Measurements from ENCODE around the gene AHNAK2. TPM values are rescaled to one million over a fixed set of nuclear protein-coding genes. Genes with fewer than 3 reads are reported as not detected.
A peak's percentile ranks its signal among the peaks of the same experiment; 100 is the strongest.

The AHNAK2 gene
- total and polyA plus RNA-seq, 9 donors = 6.6 to 24.0 (median 18.9) TPM

DNA sequence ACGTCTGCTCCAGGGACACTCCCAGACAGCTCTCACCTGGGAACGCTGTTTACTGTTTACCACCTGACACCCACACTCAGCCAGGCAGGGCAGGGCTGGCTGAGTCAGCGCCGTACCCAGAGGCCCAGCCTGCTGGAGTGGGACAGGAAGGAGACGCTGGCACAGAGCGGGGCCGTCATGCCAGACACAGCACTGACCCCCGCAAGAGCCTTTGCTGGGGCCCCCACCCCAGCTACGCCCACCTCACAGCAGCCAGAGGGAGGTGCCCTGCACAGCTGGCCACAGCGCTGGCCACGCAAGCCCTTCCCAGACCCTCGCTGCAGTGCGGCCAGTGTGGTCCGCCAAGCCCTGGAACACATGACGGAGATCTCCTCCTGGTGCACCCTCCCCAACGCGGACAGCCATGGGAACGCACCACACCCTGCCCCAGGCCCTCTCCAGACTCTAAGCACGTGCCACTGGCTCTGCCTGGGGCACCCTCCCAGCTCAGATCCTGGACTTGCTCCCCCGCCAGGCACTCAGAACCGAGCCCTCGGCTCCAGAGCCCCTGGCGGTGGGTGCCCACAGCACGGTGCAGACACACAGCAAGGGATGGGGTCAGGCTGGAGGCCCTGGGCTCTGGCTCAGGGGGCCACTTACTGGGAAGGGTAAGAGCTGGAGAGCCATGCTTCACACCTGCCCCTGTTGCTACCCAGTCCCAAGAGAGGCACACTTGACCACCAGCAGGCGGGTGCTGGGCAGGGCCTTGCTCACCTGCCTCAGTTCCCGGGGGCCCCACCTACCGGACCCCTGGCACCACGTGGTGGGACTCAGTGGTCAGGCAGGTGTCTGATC is 5.7 kb downstream of the AHNAK2 start:
- WGBS (ENCODE audit: insufficient coverage) = 66% methylated on average over 20 of the region's 28 CpGs
- H3K27me3 ChIP-seq (ENCODE audit: control insufficient read depth, insufficient read depth, low read length) = peaks cover 21% of the 10 kb centered on the region
- H3K4me1 ChIP-seq (ENCODE audit: control insufficient read depth, insufficient read depth, low read length) = peaks cover 87% of the 10 kb centered on the region
- H3K27ac ChIP-seq (ENCODE audit: low read length) = peak overlapping the region; percentile 78
- DNase-seq = peak; percentile 73
- H3K9me3 ChIP-seq (replicated peaks; ENCODE audit: control insufficient read depth, low read depth, low read length) = no peaks in the 10 kb centered on the region
- H3K4me3 ChIP-seq (ENCODE audit: low read length) = no peak overlapping the region
- H3K36me3 ChIP-seq (ENCODE audit: control insufficient read depth, insufficient read depth, low read length) = no peaks in the 10 kb centered on the region

DNA sequence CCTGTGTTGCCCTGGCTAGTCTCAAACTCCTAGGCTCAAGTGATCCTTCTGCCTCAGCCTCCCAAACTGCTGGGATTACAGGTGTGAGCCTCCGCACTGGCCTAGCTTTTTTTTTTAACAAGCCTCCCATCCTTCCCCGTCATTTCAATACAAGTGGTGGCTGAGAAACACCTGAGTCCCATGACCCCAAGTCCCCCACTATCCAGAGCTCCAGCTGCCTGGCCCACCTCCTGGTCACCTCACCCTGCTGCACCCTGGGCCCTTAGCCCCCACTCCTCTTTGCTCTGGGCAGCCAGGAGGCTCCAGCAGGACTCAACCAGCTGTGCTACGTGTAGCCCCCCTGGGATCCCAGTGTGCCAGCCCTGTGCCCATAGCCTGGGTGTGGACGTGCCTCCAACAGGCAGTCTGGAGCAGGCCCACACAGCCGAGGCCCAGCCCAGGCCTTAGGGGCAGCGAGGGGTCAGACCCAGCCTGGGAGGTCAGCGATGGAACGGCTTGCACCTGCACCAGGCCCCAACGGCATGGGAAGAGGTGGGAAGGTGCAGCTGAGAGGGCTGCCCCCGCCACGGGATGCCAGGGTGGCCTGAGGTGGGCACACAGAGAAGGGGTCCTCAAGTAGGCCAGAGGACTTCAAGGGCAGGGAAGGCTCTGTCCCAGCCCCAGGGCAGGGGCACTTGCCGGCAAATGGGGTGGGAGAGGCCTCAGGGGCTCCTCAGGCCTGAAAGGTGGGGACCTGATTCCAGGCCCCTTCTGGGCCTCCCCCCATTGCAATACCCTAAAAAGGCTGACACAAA is 6.5 kb downstream of the AHNAK2 start:
- DNase-seq = peak; percentile 10
- peaks cover 87% of the 10 kb centered on the region for H3K4me1 ChIP-seq (ENCODE audit: control insufficient read depth, insufficient read depth, low read length)
- H3K4me3 ChIP-seq (ENCODE audit: low read length) = no peak overlapping the region
- peak overlapping the region; percentile 40 for H3K27ac ChIP-seq (ENCODE audit: low read length)
- H3K27me3 ChIP-seq (ENCODE audit: control insufficient read depth, insufficient read depth, low read length) = peaks cover 19% of the 10 kb centered on the region
- H3K9me3 ChIP-seq (replicated peaks; ENCODE audit: control insufficient read depth, low read depth, low read length) = no peaks in the 10 kb centered on the region
- 79% methylated on average over 10 of the region's 12 CpGs for WGBS (ENCODE audit: insufficient coverage)
- H3K36me3 ChIP-seq (ENCODE audit: control insufficient read depth, insufficient read depth, low read length) = no peaks in the 10 kb centered on the region

DNA sequence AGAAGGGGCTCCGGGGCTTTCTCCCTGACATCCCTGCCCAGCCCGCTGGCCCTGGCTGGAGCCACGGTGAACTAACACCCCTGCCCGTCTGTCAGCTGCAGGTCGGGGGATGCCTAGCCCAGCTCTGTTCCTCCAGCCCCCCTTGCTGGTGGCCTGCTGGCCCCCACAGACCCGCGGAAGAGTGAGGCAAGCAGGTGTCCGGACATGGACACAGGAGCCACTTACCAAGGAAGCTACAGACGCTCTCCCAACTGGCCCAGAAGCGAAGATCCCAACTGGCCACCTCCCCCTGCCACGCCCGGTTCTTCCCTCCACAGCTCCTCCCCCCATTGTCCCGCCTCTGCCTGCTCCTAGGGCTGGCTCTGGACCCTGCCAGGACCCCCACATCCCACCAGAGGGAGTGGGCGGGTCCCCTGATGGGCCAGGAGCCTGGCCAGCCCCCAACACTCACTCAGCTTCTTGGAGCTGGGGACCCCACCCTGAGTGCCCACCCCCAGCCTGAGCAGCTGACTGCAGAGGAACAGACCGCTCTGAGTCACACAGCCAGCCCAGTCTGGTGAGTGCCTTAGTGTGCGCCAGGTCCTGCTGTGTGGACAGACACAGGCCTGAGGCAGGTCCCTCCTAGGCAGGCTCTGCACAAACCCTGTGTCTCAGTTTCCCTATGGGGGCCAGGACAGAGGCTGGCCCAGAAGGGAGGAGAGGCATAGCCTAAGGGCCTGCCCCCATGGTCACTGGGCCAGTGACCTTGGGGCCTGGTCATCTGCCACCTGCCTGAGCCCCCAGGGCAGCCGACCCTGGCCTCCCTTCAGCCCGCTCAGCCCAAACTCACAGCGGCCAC is 7.7 kb downstream of the AHNAK2 start:
- Histone ChIP-seq H3K27me3 (ENCODE audit: control insufficient read depth, insufficient read depth, low read length) (peaks cover 13% of the 10 kb centered on the region), H3K36me3 (ENCODE audit: control insufficient read depth, insufficient read depth, low read length) (no peaks in the 10 kb centered on the region), H3K27ac (ENCODE audit: low read length) (peak overlapping the region; percentile 69), H3K9me3 (replicated peaks; ENCODE audit: control insufficient read depth, low read depth, low read length) (no peaks in the 10 kb centered on the region), H3K4me3 (ENCODE audit: low read length) (peak overlapping the region; percentile 15), H3K4me1 (ENCODE audit: control insufficient read depth, insufficient read depth, low read length) (peaks cover 77% of the 10 kb centered on the region)
- WGBS (ENCODE audit: insufficient coverage) = 44% methylated on average over 18 of the region's 19 CpGs
- peak; percentile 91 for DNase-seq

DNA sequence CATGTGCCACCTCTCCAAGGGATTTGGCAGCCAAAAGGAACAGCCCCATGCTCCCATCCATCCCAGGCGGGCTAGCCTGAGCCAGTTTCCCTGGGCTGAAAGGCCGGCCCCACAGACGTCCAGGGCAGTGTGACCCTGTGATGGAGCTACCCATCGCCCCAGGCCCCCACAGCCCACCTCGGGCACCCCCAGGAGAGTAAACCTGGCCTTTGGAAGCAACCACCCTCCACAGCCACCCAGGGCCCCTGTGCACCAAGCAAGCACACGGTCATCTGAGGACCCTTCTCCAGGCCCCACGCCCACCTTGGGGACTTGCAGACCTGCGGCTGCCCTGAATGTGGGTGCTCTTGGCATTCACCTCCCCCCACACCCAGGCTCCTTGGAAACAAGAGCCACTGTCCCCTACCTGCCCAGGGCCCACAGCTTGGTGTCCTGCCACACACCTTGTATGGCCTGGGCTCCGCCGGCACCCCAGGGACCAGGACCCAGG is 8.4 kb downstream of the AHNAK2 start:
- Histone ChIP-seq H3K4me3 (ENCODE audit: low read length) (peak overlapping the region; percentile 15), H3K27me3 (ENCODE audit: control insufficient read depth, insufficient read depth, low read length) (peaks cover 13% of the 10 kb centered on the region), H3K4me1 (ENCODE audit: control insufficient read depth, insufficient read depth, low read length) (peaks cover 76% of the 10 kb centered on the region), H3K9me3 (replicated peaks; ENCODE audit: control insufficient read depth, low read depth, low read length) (no peaks in the 10 kb centered on the region), H3K36me3 (ENCODE audit: control insufficient read depth, insufficient read depth, low read length) (no peaks in the 10 kb centered on the region), H3K27ac (ENCODE audit: low read length) (peak overlapping the region; percentile 69)
- DNase-seq = peak; percentile 20
- WGBS (ENCODE audit: insufficient coverage) = 86% methylated on average over 10 of the region's 10 CpGs

DNA sequence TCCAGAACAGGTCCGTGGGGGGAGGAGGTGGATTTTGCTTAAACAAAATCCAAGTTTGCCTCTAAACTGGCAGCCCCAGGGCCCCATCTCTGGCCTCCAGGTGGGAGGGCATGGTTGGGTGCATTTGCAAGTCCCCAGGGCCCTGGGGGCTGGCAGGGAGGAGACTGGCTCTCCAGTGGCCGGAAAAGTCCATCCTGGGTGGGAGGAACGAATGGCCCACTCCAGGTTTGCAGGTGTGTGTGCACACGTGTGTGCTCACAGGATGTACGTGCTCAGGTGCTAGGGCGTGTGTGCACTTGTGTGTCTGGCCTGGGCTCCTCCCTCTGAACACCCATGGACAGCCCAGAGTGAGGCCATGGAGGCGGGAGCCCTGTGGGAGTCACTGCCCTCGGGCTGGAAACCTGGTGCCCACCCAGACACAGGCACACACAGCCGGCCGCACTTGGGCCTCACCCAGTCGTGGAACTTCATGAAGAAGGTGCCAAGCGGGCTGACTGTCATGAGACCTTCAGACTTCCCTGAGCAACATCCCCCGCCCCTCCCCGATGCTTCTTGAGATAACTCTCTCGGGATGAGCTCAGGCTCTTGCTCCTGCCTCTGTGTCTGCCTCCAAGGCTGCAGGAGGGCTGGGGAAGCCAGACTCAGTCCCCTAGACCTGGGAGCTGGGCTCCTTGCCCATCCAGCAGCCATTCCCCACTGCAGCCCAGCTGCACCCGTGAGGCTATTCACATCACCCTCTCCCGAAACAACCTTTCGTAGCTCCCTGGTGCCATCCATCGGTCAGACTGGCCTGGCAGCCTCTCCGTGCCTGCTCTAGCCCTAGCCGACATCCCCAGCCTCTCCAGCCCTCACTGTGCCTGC is 9.4 kb downstream of the AHNAK2 start:
- 39% methylated on average over 19 of the region's 21 CpGs for WGBS (ENCODE audit: insufficient coverage)

DNA sequence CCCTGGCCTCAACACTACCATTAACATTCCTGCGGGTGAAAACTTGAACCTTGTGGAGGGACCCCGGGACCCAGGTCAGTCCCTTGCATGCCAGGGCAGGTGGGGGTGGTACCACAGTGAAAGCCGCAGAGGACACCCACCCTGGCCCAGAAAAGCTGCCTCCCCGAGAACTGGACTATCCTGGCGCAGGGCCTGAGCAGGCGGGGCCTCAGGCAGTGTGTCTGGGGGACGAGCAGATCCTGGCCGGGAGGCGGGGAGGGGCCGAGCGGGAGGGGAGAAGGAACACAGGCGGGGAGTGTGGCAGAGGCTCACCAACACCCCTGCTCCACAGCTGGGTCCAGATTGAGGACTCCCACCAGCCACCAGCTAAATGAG is 10.0 kb downstream of the AHNAK2 start:
- Histone ChIP-seq H3K36me3 (ENCODE audit: control insufficient read depth, insufficient read depth, low read length) (no peaks in the 10 kb centered on the region), H3K27me3 (ENCODE audit: control insufficient read depth, insufficient read depth, low read length) (peaks cover 13% of the 10 kb centered on the region), H3K9me3 (replicated peaks; ENCODE audit: control insufficient read depth, low read depth, low read length) (no peaks in the 10 kb centered on the region), H3K4me3 (ENCODE audit: low read length) (peak overlapping the region; percentile 32), H3K4me1 (ENCODE audit: control insufficient read depth, insufficient read depth, low read length) (peaks cover 63% of the 10 kb centered on the region), H3K27ac (ENCODE audit: low read length) (peak overlapping the region; percentile 29)
- peak; percentile 88 for DNase-seq
- WGBS (ENCODE audit: insufficient coverage) = 0% methylated on average over 10 of the region's 12 CpGs

More for the DNA sequence above, 9.4 kb downstream of the AHNAK2 start:
- H3K9me3 ChIP-seq (replicated peaks; ENCODE audit: control insufficient read depth, low read depth, low read length) = no peaks in the 10 kb centered on the region
- H3K36me3 ChIP-seq (ENCODE audit: control insufficient read depth, insufficient read depth, low read length) = no peaks in the 10 kb centered on the region
- peak overlapping the region; percentile 29 for H3K27ac ChIP-seq (ENCODE audit: low read length)
- H3K4me1 ChIP-seq (ENCODE audit: control insufficient read depth, insufficient read depth, low read length) = peaks cover 70% of the 10 kb centered on the region
- DNase-seq = peak; percentile 44
- H3K4me3 ChIP-seq (ENCODE audit: low read length) = peak overlapping the region; percentile 32
- peaks cover 13% of the 10 kb centered on the region for H3K27me3 ChIP-seq (ENCODE audit: control insufficient read depth, insufficient read depth, low read length)

DNA sequence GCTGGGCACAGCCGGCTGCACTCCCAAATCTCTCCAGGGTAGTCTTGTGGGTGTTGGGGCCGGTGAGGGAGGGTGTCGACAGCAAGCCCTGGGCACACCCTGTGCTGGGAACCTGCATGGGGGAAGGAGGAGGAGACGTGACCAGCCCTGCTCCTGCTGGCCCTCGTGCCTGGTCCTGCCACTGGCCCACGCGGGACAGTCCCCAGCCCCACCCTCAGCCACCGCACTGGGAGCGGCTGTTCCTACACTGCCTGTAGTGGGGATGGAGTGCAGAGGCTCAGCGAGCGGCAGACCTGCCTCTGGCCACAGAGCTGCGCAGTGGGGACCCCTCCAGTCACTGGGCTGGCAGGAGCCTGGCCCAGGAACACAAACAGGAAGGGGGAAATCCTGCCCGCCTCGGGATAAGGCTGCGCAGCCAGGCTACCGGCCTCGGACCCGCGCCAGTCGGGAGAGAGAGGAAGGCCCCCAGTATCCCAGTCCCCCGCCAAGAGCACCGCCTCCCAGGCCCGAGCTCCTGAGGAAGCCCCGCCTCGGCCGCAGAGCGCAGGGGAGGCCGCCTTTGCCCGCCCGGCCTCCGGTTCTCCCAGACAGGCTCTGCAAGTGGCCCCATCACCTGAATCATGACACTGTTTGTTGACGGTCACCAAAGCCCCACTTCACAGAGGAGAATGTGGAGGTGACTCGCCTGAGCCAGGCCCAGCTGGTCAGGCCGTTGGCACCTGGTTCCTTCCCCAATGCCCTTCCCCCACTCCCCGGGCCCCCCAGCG is 10.6 kb downstream of the AHNAK2 start:
- Histone ChIP-seq H3K4me3 (ENCODE audit: low read length) (peak overlapping the region; percentile 32), H3K27ac (ENCODE audit: low read length) (peak overlapping the region; percentile 9), H3K9me3 (replicated peaks; ENCODE audit: control insufficient read depth, low read depth, low read length) (no peaks in the 10 kb centered on the region), H3K4me1 (ENCODE audit: control insufficient read depth, insufficient read depth, low read length) (peaks cover 58% of the 10 kb centered on the region), H3K36me3 (ENCODE audit: control insufficient read depth, insufficient read depth, low read length) (no peaks in the 10 kb centered on the region), H3K27me3 (ENCODE audit: control insufficient read depth, insufficient read depth, low read length) (peaks cover 13% of the 10 kb centered on the region)
- WGBS (ENCODE audit: insufficient coverage) = 2% methylated on average over 29 of the region's 36 CpGs
- peak; percentile 81 for DNase-seq

DNA sequence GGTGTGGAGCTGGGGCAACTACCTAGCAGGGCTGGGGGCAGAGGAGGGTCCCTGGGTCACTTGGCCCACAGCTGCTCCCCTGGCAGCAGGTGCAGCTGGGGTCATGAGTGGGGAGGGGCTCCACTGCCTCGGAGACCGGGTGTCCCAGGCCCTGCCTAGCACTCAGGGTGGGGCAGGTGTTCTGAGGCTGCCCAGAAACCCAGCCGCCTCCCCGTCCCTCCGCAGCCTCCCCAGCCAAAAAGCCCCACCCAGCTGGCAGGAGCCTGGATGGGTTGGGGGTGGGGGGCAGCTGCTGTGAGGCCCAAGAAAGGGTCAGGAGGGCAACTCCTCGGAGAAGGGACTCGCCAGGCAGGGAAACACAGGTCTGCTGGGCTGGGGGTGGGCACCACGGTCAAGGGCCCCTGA is 11.2 kb downstream of the AHNAK2 start:
- Histone ChIP-seq H3K27ac (ENCODE audit: low read length) (no peak overlapping the region), H3K36me3 (ENCODE audit: control insufficient read depth, insufficient read depth, low read length) (no peaks in the 10 kb centered on the region), H3K4me3 (ENCODE audit: low read length) (no peak overlapping the region), H3K4me1 (ENCODE audit: control insufficient read depth, insufficient read depth, low read length) (peaks cover 52% of the 10 kb centered on the region), H3K9me3 (replicated peaks; ENCODE audit: control insufficient read depth, low read depth, low read length) (no peaks in the 10 kb centered on the region), H3K27me3 (ENCODE audit: control insufficient read depth, insufficient read depth, low read length) (peaks cover 13% of the 10 kb centered on the region)
- WGBS (ENCODE audit: insufficient coverage) = 30% methylated on average over 5 of the region's 8 CpGs
- peak; percentile 17 for DNase-seq
